ENCODE results near the gene SLC38A2. TPM values are rescaled to one million over a fixed set of nuclear protein-coding genes. Genes with fewer than 3 reads are reported as not detected.
A peak's percentile ranks its signal among the peaks of the same experiment; 100 is the strongest.

SLC38A2 gene
- 236 TPM for polyA plus RNA-seq (2013)

- peak; percentile 92 to 94 (median 92) for DNase-seq
- CTCF ChIA-PET, result interaction anchor here (0.6 to 1.3 kb wide), 4 partner anchors 9 to 292 kb away, joined by 3 to 4 read pairs (median 3); no protein-coding TSS in a partner anchor
Measured at GRCh38 chr12:46372544-46373300, at the start of gene SLC38A2. Gene SLC38A2 (minus strand): TSS chr12:46372773. CDS start chr12:46371293, 1,480 bp downstream.

GRCh38 chr12:46419675-46420074 is 47.1 kb upstream of the SLC38A2 start:
- no peaks in the 10 kb centered on the region for H3K4me1 ChIP-seq (ENCODE audit: control extremely low read depth in 1 of 4, control insufficient read depth in 4 of 4, insufficient read depth in 4 of 4, low read length in 3 of 4)
- no peak overlapping the region for H3K4me3 ChIP-seq (ENCODE audit: control insufficient read depth in 1 of 7, extremely low read depth in 1 of 7, insufficient read depth in 4 of 7, low read depth in 2 of 7, low read length in 6 of 7)
- ChIA-PET POLR2A (no interaction called here), CTCF (interaction anchor here (0.6 kb wide), 1 partner anchor 983 kb away, joined by 3 read pairs; no protein-coding TSS in a partner anchor)
- no peaks in the 10 kb centered on the region for H3K27me3 ChIP-seq (replicated peaks in 2 of 5; ENCODE audit: control insufficient read depth in 4 of 5, insufficient read depth in 5 of 5, low read length in 4 of 5)
- H3K9me3 ChIP-seq (ENCODE audit: control extremely low read depth in 1 of 5, control insufficient read depth in 4 of 5, insufficient read depth in 2 of 5, low read depth in 1 of 5, low read length in 4 of 5), result peaks cover 0 to 3% (median 0%) of the 10 kb centered on the region in 5 experiments
- peaks cover 0 to 3% (median 1%) of the 10 kb centered on the region in 4 experiments for H3K36me3 ChIP-seq (ENCODE audit: control insufficient read depth in 4 of 4, insufficient read depth in 4 of 4, low read length in 3 of 4)
- no peak overlapping the region for H3K27ac ChIP-seq (ENCODE audit: insufficient read depth in 1 of 2, low read depth in 1 of 2, low read length in 2 of 2, poor library complexity in 1 of 2, severe bottlenecking in 2 of 2)
- WGBS (ENCODE audit: insufficient coverage), result no CpG with 5 or more reads among the region's 1 CpG
- DNase-seq, result no peak

More at GRCh38 chr12:46372544-46373300, at the start of gene SLC38A2:
- Histone ChIP-seq H3K36me3 (ENCODE audit: control insufficient read depth in 4 of 4, insufficient read depth in 4 of 4, low read length in 3 of 4) (peaks cover 6 to 34% (median 23%) of the 10 kb centered on the region in 4 experiments), H3K27ac (ENCODE audit: insufficient read depth in 1 of 2, low read depth in 1 of 2, low read length in 2 of 2, poor library complexity in 1 of 2, severe bottlenecking in 2 of 2) (peak within 1 kb of the TSS; percentile 90 to 96), H3K4me1 (ENCODE audit: control extremely low read depth in 1 of 4, control insufficient read depth in 4 of 4, insufficient read depth in 4 of 4, low read length in 3 of 4) (peaks cover 30 to 53% (median 41%) of the 10 kb centered on the region in 4 experiments), H3K9me3 (ENCODE audit: control extremely low read depth in 1 of 5, control insufficient read depth in 4 of 5, insufficient read depth in 2 of 5, low read depth in 1 of 5, low read length in 4 of 5) (no peaks in the 10 kb centered on the region), H3K27me3 (replicated peaks in 2 of 5; ENCODE audit: control insufficient read depth in 4 of 5, insufficient read depth in 5 of 5, low read length in 4 of 5) (no peaks in the 10 kb centered on the region), H3K4me3 (ENCODE audit: control insufficient read depth in 1 of 7, extremely low read depth in 1 of 7, insufficient read depth in 4 of 7, low read depth in 2 of 7, low read length in 6 of 7) (peak within 1 kb of the TSS; percentile 89 to 100 (median 99))
- 0% methylated on average over 46 of the region's 48 CpGs for WGBS (ENCODE audit: insufficient coverage)
- POLR2A ChIA-PET, result interaction anchor here (0.6 to 3.4 kb wide), 3 partner anchors 11 to 83 kb away, joined by 3 to 25 read pairs (median 3); no protein-coding TSS in a partner anchor

GRCh38 chr12:46415552-46415951 is 43.0 kb upstream of the SLC38A2 start:
- ChIA-PET POLR2A (interaction anchor here (0.7 kb wide), 1 partner anchor 35 kb away, joined by 3 read pairs; no protein-coding TSS in a partner anchor), CTCF (no interaction called here)
- DNase-seq, result no peak
- peaks cover 0 to 3% (median 1%) of the 10 kb centered on the region in 4 experiments for H3K36me3 ChIP-seq (ENCODE audit: control insufficient read depth in 4 of 4, insufficient read depth in 4 of 4, low read length in 3 of 4)
- no peak overlapping the region for H3K27ac ChIP-seq (ENCODE audit: insufficient read depth in 1 of 2, low read depth in 1 of 2, low read length in 2 of 2, poor library complexity in 1 of 2, severe bottlenecking in 2 of 2)
- WGBS (ENCODE audit: insufficient coverage), result 100% methylated on average over 2 of the region's 4 CpGs
- H3K27me3 ChIP-seq (replicated peaks in 2 of 5; ENCODE audit: control insufficient read depth in 4 of 5, insufficient read depth in 5 of 5, low read length in 4 of 5), result no peaks in the 10 kb centered on the region
- H3K4me1 ChIP-seq (ENCODE audit: control extremely low read depth in 1 of 4, control insufficient read depth in 4 of 4, insufficient read depth in 4 of 4, low read length in 3 of 4), result no peaks in the 10 kb centered on the region
- peaks cover 0 to 3% (median 0%) of the 10 kb centered on the region in 5 experiments for H3K9me3 ChIP-seq (ENCODE audit: control extremely low read depth in 1 of 5, control insufficient read depth in 4 of 5, insufficient read depth in 2 of 5, low read depth in 1 of 5, low read length in 4 of 5)
- no peak overlapping the region for H3K4me3 ChIP-seq (ENCODE audit: control insufficient read depth in 1 of 7, extremely low read depth in 1 of 7, insufficient read depth in 4 of 7, low read depth in 2 of 7, low read length in 6 of 7)

GRCh38 chr12:46414591-46415268 is 42.2 kb upstream of the SLC38A2 start:
- no peak overlapping the region for H3K27ac ChIP-seq (ENCODE audit: insufficient read depth in 1 of 2, low read depth in 1 of 2, low read length in 2 of 2, poor library complexity in 1 of 2, severe bottlenecking in 2 of 2)
- H3K4me1 ChIP-seq (ENCODE audit: control extremely low read depth in 1 of 4, control insufficient read depth in 4 of 4, insufficient read depth in 4 of 4, low read length in 3 of 4), result no peaks in the 10 kb centered on the region
- H3K4me3 ChIP-seq (ENCODE audit: control insufficient read depth in 1 of 7, extremely low read depth in 1 of 7, insufficient read depth in 4 of 7, low read depth in 2 of 7, low read length in 6 of 7), result no peak overlapping the region
- WGBS (ENCODE audit: insufficient coverage), result no CpG with 5 or more reads among the region's 1 CpG
- no peaks in the 10 kb centered on the region for H3K27me3 ChIP-seq (replicated peaks in 2 of 5; ENCODE audit: control insufficient read depth in 4 of 5, insufficient read depth in 5 of 5, low read length in 4 of 5)
- peaks cover 0 to 3% (median 0%) of the 10 kb centered on the region in 5 experiments for H3K9me3 ChIP-seq (ENCODE audit: control extremely low read depth in 1 of 5, control insufficient read depth in 4 of 5, insufficient read depth in 2 of 5, low read depth in 1 of 5, low read length in 4 of 5)
- POLR2A ChIA-PET, result no interaction called here
- CTCF ChIA-PET, result interaction anchor here (1.0 kb wide), 1 partner anchor 14 kb away, joined by 3 read pairs; no protein-coding TSS in a partner anchor
- H3K36me3 ChIP-seq (ENCODE audit: control insufficient read depth in 4 of 4, insufficient read depth in 4 of 4, low read length in 3 of 4), result peaks cover 0 to 3% (median 1%) of the 10 kb centered on the region in 4 experiments
- DNase-seq, result no peak

- ChIA-PET POLR2A (no interaction called here), CTCF (interaction anchor here (1.1 kb wide), 1 partner anchor 10 kb away, joined by 3 read pairs; no protein-coding TSS in a partner anchor)
- no peak for DNase-seq
- Histone ChIP-seq H3K9me3 (ENCODE audit: control extremely low read depth in 1 of 5, control insufficient read depth in 4 of 5, insufficient read depth in 2 of 5, low read depth in 1 of 5, low read length in 4 of 5) (no peaks in the 10 kb centered on the region), H3K4me3 (ENCODE audit: control insufficient read depth in 1 of 7, extremely low read depth in 1 of 7, insufficient read depth in 4 of 7, low read depth in 2 of 7, low read length in 6 of 7) (no peak overlapping the region), H3K27ac (ENCODE audit: insufficient read depth in 1 of 2, low read depth in 1 of 2, low read length in 2 of 2, poor library complexity in 1 of 2, severe bottlenecking in 2 of 2) (no peak overlapping the region), H3K36me3 (ENCODE audit: control insufficient read depth in 4 of 4, insufficient read depth in 4 of 4, low read length in 3 of 4) (peaks cover 0 to 2% (median under 1%) of the 10 kb centered on the region in 4 experiments), H3K4me1 (ENCODE audit: control extremely low read depth in 1 of 4, control insufficient read depth in 4 of 4, insufficient read depth in 4 of 4, low read length in 3 of 4) (peaks cover 0 to 2% (median 0%) of the 10 kb centered on the region in 4 experiments), H3K27me3 (replicated peaks in 2 of 5; ENCODE audit: control insufficient read depth in 4 of 5, insufficient read depth in 5 of 5, low read length in 4 of 5) (no peaks in the 10 kb centered on the region)
- WGBS (ENCODE audit: insufficient coverage), result 100% methylated on average over 2 of the region's 2 CpGs
Measured at GRCh38 chr12:46413368-46413767, 40.8 kb upstream of the SLC38A2 start.

- 100% methylated on average over 1 of the region's 4 CpGs for WGBS (ENCODE audit: insufficient coverage)
- CTCF ChIA-PET, result interaction anchor here (1.1 kb wide), 1 partner anchor 10 kb away, joined by 3 read pairs; no protein-coding TSS in a partner anchor
Measured at GRCh38 chr12:46412857-46413256, 40.3 kb upstream of the SLC38A2 start.

More at GRCh38 chr12:46412857-46413256, 40.3 kb upstream of the SLC38A2 start:
- Histone ChIP-seq H3K36me3 (ENCODE audit: control insufficient read depth in 4 of 4, insufficient read depth in 4 of 4, low read length in 3 of 4) (peaks cover 0 to 2% (median 0%) of the 10 kb centered on the region in 4 experiments), H3K27me3 (replicated peaks in 2 of 5; ENCODE audit: control insufficient read depth in 4 of 5, insufficient read depth in 5 of 5, low read length in 4 of 5) (no peaks in the 10 kb centered on the region), H3K9me3 (ENCODE audit: control extremely low read depth in 1 of 5, control insufficient read depth in 4 of 5, insufficient read depth in 2 of 5, low read depth in 1 of 5, low read length in 4 of 5) (no peaks in the 10 kb centered on the region), H3K4me1 (ENCODE audit: control extremely low read depth in 1 of 4, control insufficient read depth in 4 of 4, insufficient read depth in 4 of 4, low read length in 3 of 4) (peaks cover 0 to 2% (median 0%) of the 10 kb centered on the region in 4 experiments), H3K27ac (ENCODE audit: insufficient read depth in 1 of 2, low read depth in 1 of 2, low read length in 2 of 2, poor library complexity in 1 of 2, severe bottlenecking in 2 of 2) (no peak overlapping the region), H3K4me3 (ENCODE audit: control insufficient read depth in 1 of 7, extremely low read depth in 1 of 7, insufficient read depth in 4 of 7, low read depth in 2 of 7, low read length in 6 of 7) (no peak overlapping the region)
- POLR2A ChIA-PET, result no interaction called here
- DNase-seq, result no peak

Measured in common myeloid progenitor, CD34-positive (primary cell).